Fibroblast of skin of scalp (primary cell): Measurements from ENCODE around the gene CBR3. TPM values are rescaled to one million over a fixed set of nuclear protein-coding genes. Genes with fewer than 3 reads are reported as not detected.
"Not testable (repeated sequence)": the region's sequence is repeated elsewhere in the genome, so short reads cannot be mapped to it uniquely, and the experiment has no call there.

ENCODE experiments used
- DNase-seq: peaks from one replicate; pipeline ENCODE4 v3.0.0-alpha.2; 2013
- polyA plus RNA-seq, 2 experiments: library from polyadenylated mRNA; unstranded; fragments of 120-200 nt; gene quantifications; one replicate each; pipeline ENCODE4 v1.2.1, GENCODE V29; 2013; ENCODE audit not compliant: insufficient read length in 2 of 2

CBR3 gene
- 7.1 TPM for polyA plus RNA-seq (2013, experiment 1 of 2; ENCODE audit: insufficient read length)
- 8.7 TPM for polyA plus RNA-seq (2013, experiment 2 of 2; ENCODE audit: insufficient read length)

GRCh38 chr21:36134803-36135390, at the start of gene CBR3:
TSS of gene CBR3 (plus strand) at chr21:36135079. CDS start at chr21:36135193, 114 bp downstream.
- peak; percentile 37 for DNase-seq

GRCh38 chr21:36087362-36088138, 47.3 kb upstream of the CBR3 start:
- DNase-seq: peak; percentile 2

GRCh38 chr21:36089946-36090345, 44.9 kb upstream of the CBR3 start:
- no peak for DNase-seq

- DNase-seq: no peak
Observed at GRCh38 chr21:36092681-36093080, 42.2 kb upstream of the CBR3 start.

- no peak for DNase-seq
Observed at GRCh38 chr21:36093512-36093911, 41.4 kb upstream of the CBR3 start.

- DNase-seq: no peak
Observed at GRCh38 chr21:36096398-36097290, 38.2 kb upstream of the CBR3 start.

- no peak for DNase-seq
Observed at GRCh38 chr21:36097427-36098181, 37.3 kb upstream of the CBR3 start.

GRCh38 chr21:36098182-36098532, 36.7 kb upstream of the CBR3 start:
- no peak for DNase-seq

- DNase-seq: no peak
Observed at GRCh38 chr21:36099000-36099399, 35.9 kb upstream of the CBR3 start.

- DNase-seq: not testable (repeated sequence)
Observed at GRCh38 chr21:36099695-36100211, 35.1 kb upstream of the CBR3 start.

- no peak for DNase-seq
Observed at GRCh38 chr21:36100971-36101641, 33.8 kb upstream of the CBR3 start.

GRCh38 chr21:36103434-36103833, 31.4 kb upstream of the CBR3 start:
- no peak for DNase-seq

- peak; percentile 50 for DNase-seq
Observed at GRCh38 chr21:36104317-36105300, 30.3 kb upstream of the CBR3 start.

GRCh38 chr21:36105327-36105842, 29.5 kb upstream of the CBR3 start:
- DNase-seq: no peak

- DNase-seq: no peak
Observed at GRCh38 chr21:36109868-36110267, 25.0 kb upstream of the CBR3 start.

GRCh38 chr21:36111238-36111637, 23.6 kb upstream of the CBR3 start:
- no peak for DNase-seq

- DNase-seq: no peak
Observed at GRCh38 chr21:36113647-36114428, 21.0 kb upstream of the CBR3 start.

GRCh38 chr21:36115138-36115730, 19.6 kb upstream of the CBR3 start:
- no peak for DNase-seq

- no peak for DNase-seq
Observed at GRCh38 chr21:36117286-36117741, 17.6 kb upstream of the CBR3 start.
